HCT116 (cell line): ENCODE results near the gene ORMDL1. TPM values are rescaled to one million over a fixed set of nuclear protein-coding genes. Genes with fewer than 3 reads are reported as not detected.

Experiments used
- ATAC-seq: fragments of 200-7000 bp; cut with Tn5 transposase; 2 replicates; pipeline ENCODE4 v1.9.1; 2020; ENCODE audit warnings: mild to moderate bottlenecking, moderate library complexity
- BruUV-seq: library from RNA; stranded (reverse); fragments of 400-500 nt; replicated peaks from 2 replicates; lab custom pipeline; 2021; lab: Mats Ljungman, UMichigan
- CTCF ChIA-PET: fragments of 300-600 bp; sonication (Branson Sonifier 250); formaldehyde crosslinking; loops from one replicate; lab custom pipeline; 2021; ENCODE audit warnings: antibody characterized with exemption; lab: Charles Lee
- POLR2A ChIA-PET: fragments of 300-600, 350-600 bp; sonication (Branson Sonifier 250); formaldehyde crosslinking; loops from one replicate; lab custom pipeline; 2021; ENCODE audit warnings: antibody characterized with exemption; lab: Charles Lee
- RAD21 ChIA-PET, 2 experiments: fragments of 300-600 bp; sonication (Branson Sonifier 250); formaldehyde crosslinking; loops; one replicate each; lab custom pipeline; 2023; ENCODE audit warnings: low total read pairs in 2 of 2; ENCODE audit not compliant: uncharacterized antibody in 2 of 2, unreplicated experiment in 2 of 2, low non-redundant PET in 1 of 2; lab: Charles Lee
- DNase-seq: peaks from one replicate; pipeline ENCODE4 v3.0.0-alpha.2; 2010; ENCODE audit warnings: low read depth, low spot score
- H2AFZ ChIP-seq: fragments of 200-600 bp; shearing (Covaris generic), sonication (generic); 2 replicates; pipeline ENCODE4 v1.6.1; 2017; ENCODE audit warnings: low read depth, mixed run types, mixed read lengths, antibody characterized with exemption, low read length; ENCODE audit not compliant: poor library complexity, severe bottlenecking
- H3K27ac ChIP-seq: 2 replicates; pipeline ENCODE4 v1.5.1; 2012; ENCODE audit warnings: low read depth, low read length
- H3K27me3 ChIP-seq: fragments of 200-600 bp; sonication (generic); 2 replicates; pipeline ENCODE4 v1.6.1; 2016; ENCODE audit warnings: mixed run types, low read length, mixed read lengths; ENCODE audit not compliant: insufficient read depth
- H3K36me3 ChIP-seq, 2 experiments: fragments of 200-500 bp in 1 of 2; fragments of 200-600 bp in 1 of 2; sonication (Bioruptor generic) in 1 of 2; sonication (generic) in 1 of 2; 2 replicates each; pipeline versions ENCODE4 v1.5.1 to v1.6.1; 2014 to 2016; ENCODE audit warnings: low read length in 2 of 2, inconsistent platforms in 1 of 2, mixed read lengths in 1 of 2, mixed run types in 1 of 2; ENCODE audit not compliant: insufficient read depth in 2 of 2, control insufficient read depth in 1 of 2
- H3K4me1 ChIP-seq, 2 experiments: fragments of 200-600 bp in 1 of 2; sonication (generic) in 1 of 2; 2 replicates each; pipeline versions ENCODE4 v1.5.1 to v1.6.1; 2012 to 2017; ENCODE audit warnings: low read length in 2 of 2, inconsistent platforms in 1 of 2, mild to moderate bottlenecking in 1 of 2, mixed read lengths in 1 of 2, mixed run types in 1 of 2, moderate library complexity in 1 of 2; ENCODE audit not compliant: insufficient read depth in 2 of 2, control insufficient read depth in 1 of 2
- H3K4me2 ChIP-seq: fragments of 200-600 bp; sonication (generic); 2 replicates; pipeline ENCODE4 v1.6.1; 2017; ENCODE audit warnings: mixed run types, low read length, mixed read lengths
- H3K4me3 ChIP-seq, 2 experiments: fragments of 200-600 bp in 1 of 2; sonication (generic) in 1 of 2; replicated peaks in 1 of 2; 2 replicates each; pipeline ENCODE4 v1.5.1; 2011 to 2016; ENCODE audit warnings: low read length in 2 of 2, control low read depth in 1 of 2, low read depth in 1 of 2, mild to moderate bottlenecking in 1 of 2, mixed read lengths in 1 of 2, mixed run types in 1 of 2
- H3K79me2 ChIP-seq: fragments of 200-600 bp; sonication (generic); 2 replicates; pipeline ENCODE4 v1.6.1; 2017; ENCODE audit warnings: mild to moderate bottlenecking, mixed run types, low read length, moderate library complexity, mixed read lengths; ENCODE audit not compliant: insufficient read depth
- H3K9ac ChIP-seq: fragments of 200-600 bp; sonication (generic); 2 replicates; pipeline ENCODE4 v1.6.1; 2016; ENCODE audit warnings: low read length, mixed read lengths
- H3K9me2 ChIP-seq: fragments of 200-600 bp; sonication (generic), shearing (Covaris generic); 2 replicates; pipeline ENCODE4 v1.6.1; 2017; ENCODE audit warnings: mixed run types, mild to moderate bottlenecking, moderate library complexity; ENCODE audit not compliant: insufficient read depth
- H3K9me3 ChIP-seq, 2 experiments: fragments of 200-500 bp in 1 of 2; fragments of 200-600 bp in 1 of 2; sonication (Bioruptor generic) in 1 of 2; sonication (generic) in 1 of 2; 2 replicates each; pipeline ENCODE4 v1.6.1; 2014 to 2017; ENCODE audit warnings: low read length in 2 of 2, mixed read lengths in 2 of 2, inconsistent platforms in 1 of 2, low read depth in 1 of 2, mild to moderate bottlenecking in 1 of 2, mixed run types in 1 of 2, moderate library complexity in 1 of 2; ENCODE audit not compliant: control insufficient read depth in 1 of 2, insufficient read depth in 1 of 2
- H4K20me1 ChIP-seq: fragments of 200-600 bp; sonication (generic), shearing (Covaris generic); 2 replicates; pipeline ENCODE4 v1.6.1; 2017; ENCODE audit warnings: mixed run types, mild to moderate bottlenecking, moderate library complexity; ENCODE audit not compliant: insufficient read depth
- EGR1 ChIP-seq: IDR thresholded peaks from 2 replicates; pipeline ENCODE4 v1.6.1; 2012; ENCODE audit warnings: low read depth
- EZH2 ChIP-seq: fragments of 200-600 bp; sonication (generic); IDR thresholded peaks from 2 replicates; pipeline ENCODE4 v1.6.1; 2017; ENCODE audit warnings: antibody characterized with exemption, mixed run types
- RAD21 ChIP-seq: IDR thresholded peaks from 2 replicates; pipeline ENCODE4 v1.6.1; 2012; ENCODE audit warnings: low read depth, mild to moderate bottlenecking
- REST ChIP-seq: IDR thresholded peaks from 2 replicates; pipeline ENCODE4 v1.6.1; 2012; ENCODE audit warnings: low read depth
- SP1 ChIP-seq: IDR thresholded peaks from 2 replicates; pipeline ENCODE4 v1.6.1; 2012; ENCODE audit warnings: low read depth
- ZNF274 ChIP-seq: fragments of 200-500 bp; sonication (Bioruptor generic); IDR thresholded peaks from 2 replicates; pipeline ENCODE4 v1.6.1; 2014; ENCODE audit warnings: mild to moderate bottlenecking, low read depth, low read length, inconsistent platforms
- intact Hi-C: fragments of 100-400 bp; cut with micrococcal nuclease; formaldehyde crosslinking; loops from 2 replicates; pipeline ENCODE4 v1.10.0; 2022
- total RNA-seq: library from RNA; stranded (reverse); gene quantifications from one replicate; pipeline ENCODE4 v1.2.1, GENCODE V29; 2021; ENCODE audit not compliant: unreplicated experiment

ORMDL1 gene
- total RNA-seq, 1 experiment from 2014 or later, result 32.7 TPM

- ChIA-PET RAD21 (interaction anchor here in 1 of 2 experiments (0.6 kb wide), 1 partner anchor 138 kb away, joined by 3 read pairs; no protein-coding TSS in a partner anchor), CTCF (interaction anchor here (1.6 kb wide), 1 partner anchor 32 kb away, joined by 10 read pairs; no protein-coding TSS in a partner anchor), POLR2A (no interaction called here)
- Histone ChIP-seq H3K4me2 (no peak overlapping the region), H3K36me3 (peaks cover 8 to 25% of the 10 kb centered on the region in 2 experiments; a peak in 3 of 4 replicates), H3K9me2 (no peaks in the 10 kb centered on the region), H2AFZ (no peak overlapping the region), H3K9me3 (no peaks in the 10 kb centered on the region), H3K27ac (no peak overlapping the region), H4K20me1 (peaks cover 3% of the 10 kb centered on the region; the same call in 1 of the 2 replicates), H3K9ac (no peak overlapping the region), H3K4me3 (no peak overlapping the region), H3K4me1 (no peaks in the 10 kb centered on the region), H3K27me3 (no peaks in the 10 kb centered on the region), H3K79me2 (peaks cover 43% of the 10 kb centered on the region)
- no peak for ATAC-seq
- intact Hi-C loops, result loop anchor here (10.0 kb wide), 1 partner anchor 515 kb away; the partner anchor contains the start of gene HIBCH
- BruUV-seq, result no TSS peak
- DNase-seq, result no peak
- no peak for TF ChIP-seq REST
- no peak for TF ChIP-seq ZNF274
- TF ChIP-seq RAD21, result no peak
- no peak for TF ChIP-seq EGR1
- no peak for TF ChIP-seq SP1
- TF ChIP-seq EZH2, result no peak
Measured at GRCh38 chr2:189799531-189799930, 15.4 kb upstream of the ORMDL1 start.
